ENCODE results near the gene ZRANB3. TPM values are rescaled to one million over a fixed set of nuclear protein-coding genes. Genes with fewer than 3 reads are reported as not detected.
"Not testable (repeated sequence)": the region's sequence is repeated elsewhere in the genome, so short reads cannot be mapped to it uniquely, and the experiment has no call there.

Gene ZRANB3
- total RNA-seq, 1 donor from 2014 or later, result 18.6 TPM

DNA sequence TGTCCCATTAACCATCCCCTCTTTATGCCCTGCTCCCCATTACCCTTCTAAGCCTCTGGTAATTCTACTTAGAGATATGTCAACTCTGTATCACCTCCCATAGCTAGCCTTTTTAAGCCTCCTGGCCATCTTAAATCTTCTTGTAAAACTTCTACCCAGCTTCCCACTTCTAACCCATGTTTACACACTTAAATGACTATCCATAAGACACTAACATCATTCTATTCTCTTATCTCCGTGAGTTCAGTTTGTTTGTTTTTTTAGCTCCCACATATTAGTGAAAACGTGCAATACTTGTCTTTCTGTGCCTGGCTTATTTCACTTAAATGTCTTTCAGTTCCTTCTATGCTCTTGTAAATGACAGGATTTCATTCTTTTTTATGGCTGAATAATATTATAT lies 436.5 kb downstream of the ZRANB3 start:
- TF ChIP-seq, protein P1, sequence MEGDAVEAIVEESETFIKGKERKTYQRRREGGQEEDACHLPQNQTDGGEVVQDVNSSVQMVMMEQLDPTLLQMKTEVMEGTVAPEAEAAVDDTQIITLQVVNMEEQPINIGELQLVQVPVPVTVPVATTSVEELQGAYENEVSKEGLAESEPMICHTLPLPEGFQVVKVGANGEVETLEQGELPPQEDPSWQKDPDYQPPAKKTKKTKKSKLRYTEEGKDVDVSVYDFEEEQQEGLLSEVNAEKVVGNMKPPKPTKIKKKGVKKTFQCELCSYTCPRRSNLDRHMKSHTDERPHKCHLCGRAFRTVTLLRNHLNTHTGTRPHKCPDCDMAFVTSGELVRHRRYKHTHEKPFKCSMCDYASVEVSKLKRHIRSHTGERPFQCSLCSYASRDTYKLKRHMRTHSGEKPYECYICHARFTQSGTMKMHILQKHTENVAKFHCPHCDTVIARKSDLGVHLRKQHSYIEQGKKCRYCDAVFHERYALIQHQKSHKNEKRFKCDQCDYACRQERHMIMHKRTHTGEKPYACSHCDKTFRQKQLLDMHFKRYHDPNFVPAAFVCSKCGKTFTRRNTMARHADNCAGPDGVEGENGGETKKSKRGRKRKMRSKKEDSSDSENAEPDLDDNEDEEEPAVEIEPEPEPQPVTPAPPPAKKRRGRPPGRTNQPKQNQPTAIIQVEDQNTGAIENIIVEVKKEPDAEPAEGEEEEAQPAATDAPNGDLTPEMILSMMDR (conservative IDR thresholded peaks at IDR 0.05), result no peak
- Mint-ChIP-seq H3K4me3 (no peak overlapping the region), H3K27ac (ENCODE audit: unreplicated experiment) (no peak overlapping the region), H3K4me1 (no peaks in the 10 kb centered on the region), H3K36me3 (ENCODE audit: low read depth) (peaks cover 13% of the 10 kb centered on the region), H3K27me3 (ENCODE audit: low read depth) (no peaks in the 10 kb centered on the region), H3K9me3 (no peaks in the 10 kb centered on the region)
- no peak for DNase-seq (ENCODE audit: low read depth, low spot score)

DNA sequence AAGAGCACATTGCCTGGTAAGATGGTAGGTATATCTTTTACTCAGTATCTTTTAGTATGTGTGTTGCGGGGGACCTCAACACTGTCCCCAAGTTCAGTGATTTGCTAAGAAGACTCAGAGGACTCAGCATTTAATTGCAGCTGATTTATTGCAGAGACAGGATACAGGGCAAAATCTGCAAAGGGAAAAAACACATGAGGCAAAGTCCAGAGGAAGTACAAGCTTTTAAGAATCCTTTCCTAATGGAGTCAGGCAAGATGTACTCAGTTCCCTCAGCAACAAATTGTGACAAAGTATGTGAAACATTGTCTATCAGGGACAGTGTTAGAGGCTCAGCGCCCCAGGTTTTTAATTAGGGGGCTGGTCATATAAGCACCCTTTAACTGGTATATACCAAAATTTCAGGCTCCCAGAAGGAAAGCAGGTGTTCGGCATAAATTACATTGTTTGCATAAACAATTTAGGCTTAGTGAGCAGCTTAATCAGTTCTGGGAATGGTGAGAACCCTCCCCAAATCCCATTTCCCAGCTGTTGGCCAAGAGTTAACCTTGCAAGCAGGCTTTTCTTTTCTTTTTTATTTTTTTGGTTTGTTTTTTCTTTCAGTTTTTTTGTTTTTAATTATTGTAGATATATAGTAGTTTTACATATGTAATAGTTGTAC lies 437.2 kb downstream of the ZRANB3 start:
- H3K27ac Mint-ChIP-seq (ENCODE audit: unreplicated experiment), result no peak overlapping the region
- no peaks in the 10 kb centered on the region for H3K27me3 Mint-ChIP-seq (ENCODE audit: low read depth)
- peaks cover 2% of the 10 kb centered on the region for H3K9me3 Mint-ChIP-seq
- no peak overlapping the region for H3K4me3 Mint-ChIP-seq
- DNase-seq (ENCODE audit: low read depth, low spot score), result no peak
- peaks cover 18% of the 10 kb centered on the region for H3K36me3 Mint-ChIP-seq (ENCODE audit: low read depth)
- TF ChIP-seq, protein P1 (conservative IDR thresholded peaks at IDR 0.05), result no peak
- H3K4me1 Mint-ChIP-seq, result no peaks in the 10 kb centered on the region

DNA sequence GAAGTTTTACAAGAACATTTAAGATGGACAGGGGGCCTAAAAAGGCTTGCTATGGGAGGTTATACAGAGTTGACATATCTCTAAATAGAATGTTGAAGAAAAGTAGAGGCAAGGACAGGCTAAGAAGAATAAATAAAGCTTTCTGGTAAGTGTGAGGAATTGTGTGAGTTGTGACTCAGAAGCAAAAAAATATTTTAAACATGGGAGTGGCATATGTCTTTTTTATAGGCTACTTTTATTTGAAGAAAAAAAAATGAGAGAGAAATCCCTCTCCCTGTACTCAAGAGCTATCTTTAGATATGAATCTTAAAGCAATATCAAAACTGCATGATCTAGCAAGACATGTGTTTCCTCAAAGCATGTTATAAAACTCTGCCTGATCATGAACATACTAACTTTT lies 437.8 kb downstream of the ZRANB3 start:
- no peaks in the 10 kb centered on the region for H3K4me1 Mint-ChIP-seq
- no peaks in the 10 kb centered on the region for H3K27me3 Mint-ChIP-seq (ENCODE audit: low read depth)
- peaks cover 2% of the 10 kb centered on the region for H3K9me3 Mint-ChIP-seq
- no peak overlapping the region for H3K27ac Mint-ChIP-seq (ENCODE audit: unreplicated experiment)
- no peak for DNase-seq (ENCODE audit: low read depth, low spot score)
- H3K36me3 Mint-ChIP-seq (ENCODE audit: low read depth), result peaks cover 18% of the 10 kb centered on the region
- H3K4me3 Mint-ChIP-seq, result no peak overlapping the region
- TF ChIP-seq, protein P1 (conservative IDR thresholded peaks at IDR 0.05), result no peak

DNA sequence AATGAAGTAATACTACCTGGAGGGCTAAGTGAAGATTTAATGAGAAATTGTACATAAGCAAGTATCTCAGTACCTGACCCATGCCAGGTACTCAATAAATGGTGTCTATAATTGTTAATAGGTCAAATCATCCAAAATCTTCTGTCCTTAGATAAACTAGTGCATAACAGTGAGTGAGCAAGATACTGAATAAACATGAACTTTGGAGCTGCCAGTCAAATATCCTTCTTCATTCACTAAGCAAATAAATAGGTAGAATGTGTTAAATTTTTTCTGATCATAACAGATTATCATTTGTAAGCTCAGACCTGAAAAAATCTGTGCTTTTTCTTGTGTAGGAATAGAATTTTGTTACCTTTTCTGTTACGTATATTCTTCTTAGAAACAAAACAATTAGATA lies 439.3 kb downstream of the ZRANB3 start:
- H3K9me3 Mint-ChIP-seq, result peaks cover 5% of the 10 kb centered on the region
- H3K4me1 Mint-ChIP-seq, result no peaks in the 10 kb centered on the region
- no peak overlapping the region for H3K4me3 Mint-ChIP-seq
- no peak for DNase-seq (ENCODE audit: low read depth, low spot score)
- no peaks in the 10 kb centered on the region for H3K27me3 Mint-ChIP-seq (ENCODE audit: low read depth)
- H3K36me3 Mint-ChIP-seq (ENCODE audit: low read depth), result peaks cover 21% of the 10 kb centered on the region
- H3K27ac Mint-ChIP-seq (ENCODE audit: unreplicated experiment), result no peak overlapping the region
- TF ChIP-seq, protein P1 (conservative IDR thresholded peaks at IDR 0.05), result no peak

DNA sequence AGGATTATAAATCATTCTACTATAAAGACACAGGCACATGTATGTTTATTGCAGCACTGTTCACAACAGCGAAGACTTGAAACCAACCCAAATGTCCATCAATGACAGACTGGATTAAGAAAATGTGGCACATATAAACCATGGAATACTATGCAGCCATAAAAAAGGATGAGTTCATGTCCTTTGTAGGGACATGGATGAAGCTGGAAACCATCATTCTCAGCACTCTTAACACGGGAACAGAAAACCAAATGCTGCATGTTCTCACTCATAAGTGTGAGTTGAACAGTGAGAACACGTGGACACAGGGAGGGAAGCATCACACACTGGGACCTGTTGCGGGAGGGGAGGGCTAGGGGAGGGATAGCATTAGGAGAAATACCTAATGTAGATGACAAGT lies 441.4 kb downstream of the ZRANB3 start:
- H3K27ac Mint-ChIP-seq (ENCODE audit: unreplicated experiment); DNase-seq (ENCODE audit: low read depth, low spot score); H3K9me3 Mint-ChIP-seq; H3K27me3 Mint-ChIP-seq (ENCODE audit: low read depth); H3K4me3 Mint-ChIP-seq; H3K4me1 Mint-ChIP-seq: not testable (repeated sequence)
- peaks cover 26% of the 10 kb centered on the region for H3K36me3 Mint-ChIP-seq (ENCODE audit: low read depth)

Other genes with a start within 250 kb of the ZRANB3 start
- 63.0 and 75.1 TPM in 2 replicates for gene R3HDM1, start 266 bp upstream of the ZRANB3 start, total RNA-seq
- 79.0 and 90.6 TPM in 2 replicates for gene UBXN4, start 210.6 kb upstream of the ZRANB3 start, total RNA-seq